Head of caudate nucleus (tissue), 42 donors: ENCODE data around the gene VPS37D.
A peak's percentile ranks its signal among the peaks of the same experiment; 100 is the strongest.
"Not testable (repeated sequence)": the region's sequence is repeated elsewhere in the genome, so short reads cannot be mapped to it uniquely, and the experiment has no call there.

Experiments
- DNase-seq, 42 donors: peaks; one replicate each; pipeline versions ENCODE4 v3.0.0 to v3.0.0-alpha.2; 2020 to 2021; ENCODE audit warnings: mixed read lengths in 7 of 42
- intact Hi-C: fragments of 100-400 bp; cut with DNase I; formaldehyde crosslinking; loops from one replicate; pipeline ENCODE4 v1.15.0; 2022

VPS37D gene

GRCh38 chr7:73717991-73718405 lies 50.4 kb downstream of the VPS37D start:
- intact Hi-C loops = loop anchor here (5.0 to 10.0 kb wide), 2 partner anchors 36 to 143 kb away; partner anchors contain the start of genes BUD23, DNAJC30 and TBL2
- DNase-seq = peak in 1 of 42 donors; percentile 38

DNA sequence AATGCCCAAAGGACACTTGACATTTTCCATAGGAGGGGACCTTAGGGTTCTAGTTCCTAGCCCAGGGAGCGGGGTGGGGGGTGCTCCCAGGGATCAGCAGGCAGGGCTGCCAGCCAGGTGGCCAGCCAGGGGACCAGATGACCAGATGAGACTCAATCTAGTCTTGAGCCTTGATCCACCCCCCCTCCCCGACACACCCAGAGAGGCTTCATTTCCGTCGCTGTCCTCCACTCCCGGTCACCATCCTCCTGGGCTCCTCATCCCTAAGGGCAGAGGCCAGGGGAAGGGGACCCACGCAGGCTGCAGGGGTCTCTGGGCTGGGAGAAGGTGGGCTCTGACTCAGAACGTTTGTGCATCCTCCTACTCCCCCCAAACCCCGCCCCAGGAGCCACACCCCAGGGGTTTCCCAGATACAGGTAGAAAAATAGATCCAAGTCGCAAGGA lies 50.8 kb downstream of the VPS37D start:
- no peak for DNase-seq
- intact Hi-C loops = loop anchor here (5.0 to 10.0 kb wide), 2 partner anchors 36 to 144 kb away; partner anchors contain the start of genes BUD23, DNAJC30 and TBL2

DNA sequence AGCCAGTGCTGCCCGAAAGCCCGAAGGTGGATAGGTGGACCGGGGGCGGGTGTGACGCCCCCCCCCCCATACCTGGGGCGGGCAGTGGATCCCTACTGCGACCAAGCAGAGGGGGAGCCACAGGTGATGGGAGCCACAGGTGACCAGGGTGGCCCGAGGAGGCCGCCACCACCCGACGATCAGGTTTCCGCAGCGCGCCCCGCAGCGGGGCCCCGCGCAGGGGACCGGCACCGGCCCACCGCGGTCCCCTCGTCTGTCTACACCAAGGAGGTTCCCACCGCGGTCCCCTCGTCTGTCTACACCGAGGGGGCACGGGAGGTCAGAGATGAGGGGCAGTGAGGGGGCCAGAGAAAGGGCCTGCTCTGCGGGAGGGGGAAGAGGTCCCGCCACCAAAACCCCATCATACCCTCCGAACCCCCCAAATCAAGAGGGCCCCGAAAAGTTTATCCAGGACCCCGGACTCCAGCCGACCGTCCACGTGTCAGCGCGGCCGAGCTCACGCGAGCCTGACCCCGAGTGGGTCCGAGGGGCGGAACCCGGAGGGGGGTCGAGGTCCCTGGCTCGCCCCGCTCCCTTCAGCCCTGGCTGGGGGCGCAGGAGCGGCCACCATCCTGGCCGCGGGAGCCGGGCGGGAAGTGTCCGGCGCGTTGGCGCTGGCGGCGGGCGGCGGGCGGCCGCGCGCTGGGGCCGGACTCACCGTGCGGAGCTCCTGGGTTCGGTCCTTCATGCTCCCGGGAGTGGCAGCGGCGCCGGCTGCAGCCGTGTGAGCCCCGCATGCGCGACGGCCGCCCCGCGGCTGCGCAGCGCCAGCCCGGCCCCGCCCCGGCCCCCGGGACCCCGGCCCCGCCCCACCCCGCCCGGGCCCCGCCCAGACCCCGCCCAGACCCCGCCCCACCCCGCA lies 51.5 kb downstream of the VPS37D start, which contains the start of gene STX1A:
Gene STX1A (minus strand): TSS at position 765 of the 901 bp plus-strand sequence. CDS start 38 bp downstream, at position 727.
- peak in 40 of 42 donors; percentile 47 to 85 (median 67) for DNase-seq
- intact Hi-C loops = loop anchor here (5.0 to 10.0 kb wide), 2 partner anchors 37 to 144 kb away; partner anchors contain the start of genes BUD23, DNAJC30 and TBL2

DNA sequence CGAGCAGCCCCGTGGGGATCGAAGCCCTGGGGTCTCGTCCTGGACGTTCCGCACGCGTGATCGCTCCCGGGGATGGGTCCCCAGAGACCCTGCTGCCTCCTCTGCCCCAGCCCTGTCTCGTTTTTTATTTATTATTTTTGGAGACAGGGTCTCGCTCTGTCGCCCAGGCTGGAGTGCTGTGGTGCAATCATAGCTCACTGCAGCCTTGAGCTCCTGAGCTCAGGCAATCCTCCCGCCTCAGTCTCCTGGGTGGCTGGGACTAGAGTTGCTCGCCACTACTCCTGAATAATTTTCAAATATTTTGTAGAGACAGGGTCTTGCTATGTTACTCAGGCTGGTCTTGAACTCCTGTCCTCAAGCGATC lies 52.2 kb downstream of the VPS37D start:
- intact Hi-C loops = loop anchor here (5.0 to 10.0 kb wide), 2 partner anchors 37 to 145 kb away; partner anchors contain the start of genes BUD23, DNAJC30 and TBL2
- DNase-seq = no peak

- DNase-seq, intact Hi-C loops: not testable (repeated sequence)
These were observed 52.8 kb downstream of the VPS37D start for GRCh38 chr7:73720443-73720842.

DNA sequence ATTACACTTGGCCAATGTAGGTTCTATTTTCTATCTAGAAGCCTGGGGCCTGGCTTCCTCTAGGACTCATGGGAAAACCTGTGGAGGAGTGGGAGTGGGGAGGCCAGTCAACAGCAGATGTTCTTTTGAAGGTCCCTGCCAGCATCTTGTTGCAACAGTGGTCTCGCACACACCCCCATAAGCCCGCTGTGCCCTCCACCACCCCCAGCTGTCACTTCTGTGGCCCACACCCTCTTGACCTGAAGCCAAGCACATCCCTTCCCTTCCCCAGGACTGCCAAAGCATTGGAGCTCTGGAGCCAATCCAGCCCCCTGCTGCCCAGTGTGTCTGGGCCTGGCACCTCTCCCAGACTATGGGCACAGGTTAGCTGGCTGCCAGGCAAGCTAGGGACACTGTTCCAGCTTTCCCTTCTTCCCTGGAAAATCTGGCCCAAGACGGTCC lies 53.8 kb downstream of the VPS37D start:
- intact Hi-C loops = no loop called here
- peak in 35 of 42 donors; percentile 26 to 80 (median 59) for DNase-seq
